Tibial artery (tissue), 4 donors: Measurements from ENCODE around the gene FAM193A.

Experiments used
- DNase-seq, 2 donors: peaks; one replicate each; pipeline ENCODE4 v3.0.0-alpha.2; 2019
- H3K27ac ChIP-seq, 2 donors: fragments of 200-600 bp; sonication (generic) in 1 of 2; 1 replicate in 1 of 2; 2 replicates in 1 of 2; pipeline ENCODE4 v1.5.1; 2018 to 2019; ENCODE audit warnings: mild to moderate bottlenecking in 1 of 2
- H3K27me3 ChIP-seq, 2 donors: fragments of 200-600 bp; sonication (generic) in 1 of 2; one replicate each; pipeline versions ENCODE4 v1.5.1 to v1.6.0; 2016 to 2019
- H3K36me3 ChIP-seq, 3 donors: fragments of 200-600 bp; sonication (generic) in 2 of 3; one replicate each; pipeline ENCODE4 v1.5.1; 2016 to 2019; ENCODE audit warnings: mild to moderate bottlenecking in 2 of 3
- H3K4me1 ChIP-seq, 4 donors: fragments of 200-600 bp; sonication (generic) in 2 of 4; 1 replicate in 3 of 4; 2 replicates in 1 of 4; pipeline ENCODE4 v1.5.1; 2016 to 2019
- H3K4me3 ChIP-seq, 2 donors: fragments of 200-600 bp; sonication (generic) in 1 of 2; 1 replicate in 1 of 2; 2 replicates in 1 of 2; pipeline ENCODE4 v1.5.1; 2018 to 2019; ENCODE audit warnings: mild to moderate bottlenecking in 2 of 2
- H3K9me3 ChIP-seq, 3 donors: fragments of 200-600 bp; sonication (generic) in 1 of 3; one replicate each; pipeline ENCODE4 v1.5.1; 2016 to 2019
- intact Hi-C: fragments of 100-400 bp; cut with DNase I; formaldehyde crosslinking; loops from one replicate; pipeline ENCODE4 v1.15.0; 2023; ENCODE audit warnings: low total_unique reads
- TF ChIP-seq, protein P1 (sequence below), 2 experiments: fragments of 200-600 bp in 1 of 2; fragments of 450-650 bp in 1 of 2; IDR thresholded peaks; one replicate each; pipeline ENCODE4 v1.5.1; 2017 to 2019; ENCODE audit warnings: antibody characterized with exemption in 2 of 2, mild to moderate bottlenecking in 1 of 2, moderate library complexity in 1 of 2

FAM193A gene

DNA sequence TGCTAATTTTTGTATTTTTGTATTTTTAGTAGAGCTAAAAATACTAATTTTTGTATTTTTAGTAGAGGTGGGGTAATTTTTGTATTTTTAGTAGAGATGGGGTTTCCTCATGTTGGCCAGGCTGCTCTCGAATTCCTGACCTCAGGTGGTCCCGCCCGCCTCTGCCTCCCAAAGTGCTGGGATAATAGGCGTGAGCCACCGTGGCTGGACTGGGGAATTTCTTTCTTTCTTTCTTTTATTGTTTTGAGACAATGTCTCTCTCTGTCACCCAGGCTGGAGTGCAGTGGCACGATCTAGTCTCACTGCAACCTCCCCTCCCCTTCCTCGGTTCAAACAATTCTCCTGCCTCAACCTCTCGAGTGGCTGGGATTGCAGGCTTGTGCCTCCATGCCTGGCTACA is 83.0 kb downstream of the FAM193A start:
- Histone ChIP-seq H3K4me3 (no peak overlapping the region), H3K27ac (no peak overlapping the region), H3K36me3 (no peaks in the 10 kb centered on the region), H3K4me1 (peaks cover 0 to 45% (median 9%) of the 10 kb centered on the region in 4 donors), H3K27me3 (no peaks in the 10 kb centered on the region), H3K9me3 (no peaks in the 10 kb centered on the region)
- intact Hi-C loops, result no loop called here
- DNase-seq, result no peak
- TF ChIP-seq, protein P1, sequence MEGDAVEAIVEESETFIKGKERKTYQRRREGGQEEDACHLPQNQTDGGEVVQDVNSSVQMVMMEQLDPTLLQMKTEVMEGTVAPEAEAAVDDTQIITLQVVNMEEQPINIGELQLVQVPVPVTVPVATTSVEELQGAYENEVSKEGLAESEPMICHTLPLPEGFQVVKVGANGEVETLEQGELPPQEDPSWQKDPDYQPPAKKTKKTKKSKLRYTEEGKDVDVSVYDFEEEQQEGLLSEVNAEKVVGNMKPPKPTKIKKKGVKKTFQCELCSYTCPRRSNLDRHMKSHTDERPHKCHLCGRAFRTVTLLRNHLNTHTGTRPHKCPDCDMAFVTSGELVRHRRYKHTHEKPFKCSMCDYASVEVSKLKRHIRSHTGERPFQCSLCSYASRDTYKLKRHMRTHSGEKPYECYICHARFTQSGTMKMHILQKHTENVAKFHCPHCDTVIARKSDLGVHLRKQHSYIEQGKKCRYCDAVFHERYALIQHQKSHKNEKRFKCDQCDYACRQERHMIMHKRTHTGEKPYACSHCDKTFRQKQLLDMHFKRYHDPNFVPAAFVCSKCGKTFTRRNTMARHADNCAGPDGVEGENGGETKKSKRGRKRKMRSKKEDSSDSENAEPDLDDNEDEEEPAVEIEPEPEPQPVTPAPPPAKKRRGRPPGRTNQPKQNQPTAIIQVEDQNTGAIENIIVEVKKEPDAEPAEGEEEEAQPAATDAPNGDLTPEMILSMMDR (IDR thresholded peaks at IDR 0.05), result no peak

DNA sequence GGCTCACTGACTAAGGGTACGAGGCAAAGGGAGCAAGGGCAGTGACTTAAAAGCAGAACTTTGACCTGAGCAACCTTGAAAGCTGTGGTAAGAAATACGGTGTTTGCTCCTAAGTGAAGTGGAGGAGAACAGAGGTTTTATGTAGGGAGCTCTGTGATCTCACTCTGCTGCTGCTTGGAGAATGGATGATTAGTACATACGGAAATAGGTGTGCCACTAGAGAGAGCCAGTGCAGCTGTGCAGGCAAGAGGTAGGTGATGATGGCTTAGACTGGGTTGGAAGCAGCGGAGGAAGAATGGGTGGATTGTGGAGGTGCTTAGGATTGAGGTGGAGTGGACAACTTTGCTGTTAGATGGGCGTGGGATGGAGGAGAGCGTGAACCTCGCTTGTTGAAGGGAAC is 85.0 kb downstream of the FAM193A start:
- Histone ChIP-seq H3K9me3 (no peaks in the 10 kb centered on the region), H3K4me3 (no peak overlapping the region), H3K36me3 (peaks cover 0 to 13% (median 10%) of the 10 kb centered on the region in 3 donors), H3K27me3 (no peaks in the 10 kb centered on the region), H3K4me1 (peaks cover 0 to 48% (median 9%) of the 10 kb centered on the region in 4 donors), H3K27ac (no peak overlapping the region)
- intact Hi-C loops, result loop anchor here (10.0 kb wide), 1 partner anchor 87 kb away; the partner anchor contains the start of gene FAM193A
- no peak for DNase-seq
- TF ChIP-seq, protein P1 (IDR thresholded peaks at IDR 0.05), result no peak

DNA sequence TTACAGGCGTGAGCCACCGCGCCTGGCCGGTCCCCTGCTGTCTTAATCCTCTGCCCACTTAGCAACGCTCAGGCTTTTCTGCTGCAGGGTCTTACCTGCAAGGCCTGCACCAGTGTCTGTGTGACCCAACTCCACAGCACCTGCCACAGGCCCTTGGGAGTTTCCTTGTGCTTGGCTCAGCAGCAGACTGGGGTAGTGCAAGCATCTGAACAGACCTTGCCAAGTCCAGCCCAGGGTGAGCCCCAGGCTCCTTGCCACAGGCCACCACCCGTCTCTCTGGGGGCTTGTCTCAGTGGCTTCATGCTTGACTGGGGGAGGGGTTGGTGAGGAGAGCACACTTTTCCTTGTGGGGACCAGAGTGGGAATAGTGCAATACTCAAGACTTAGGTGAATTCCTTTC is 87.0 kb downstream of the FAM193A start:
- Histone ChIP-seq H3K9me3 (no peaks in the 10 kb centered on the region), H3K4me1 (peaks cover 0 to 49% (median 10%) of the 10 kb centered on the region in 4 donors), H3K27ac (no peak overlapping the region), H3K36me3 (peaks cover 6 to 32% (median 19%) of the 10 kb centered on the region in 3 donors), H3K4me3 (no peak overlapping the region), H3K27me3 (no peaks in the 10 kb centered on the region)
- intact Hi-C loops, result loop anchor here (10.0 kb wide), 1 partner anchor 89 kb away; the partner anchor contains the start of gene FAM193A
- TF ChIP-seq, protein P1 (IDR thresholded peaks at IDR 0.05), result no peak
- peak in 1 of 2 donors; percentile 35 for DNase-seq

- no peak overlapping the region for H3K27ac ChIP-seq
- H3K9me3 ChIP-seq, result no peaks in the 10 kb centered on the region
- H3K27me3 ChIP-seq, result no peaks in the 10 kb centered on the region
- H3K4me3 ChIP-seq, result no peak overlapping the region
- peak in 1 of 2 donors; percentile 53 for DNase-seq
- peaks cover 0 to 47% (median 11%) of the 10 kb centered on the region in 4 donors for H3K4me1 ChIP-seq
- peaks cover 7 to 38% (median 19%) of the 10 kb centered on the region in 3 donors for H3K36me3 ChIP-seq
- TF ChIP-seq, protein P1 (IDR thresholded peaks at IDR 0.05), result no peak
- intact Hi-C loops, result loop anchor here (10.0 kb wide), 1 partner anchor 90 kb away; the partner anchor contains the start of gene FAM193A
Measured at GRCh38 chr4:2624782-2625530, 88.5 kb downstream of the FAM193A start.

DNA sequence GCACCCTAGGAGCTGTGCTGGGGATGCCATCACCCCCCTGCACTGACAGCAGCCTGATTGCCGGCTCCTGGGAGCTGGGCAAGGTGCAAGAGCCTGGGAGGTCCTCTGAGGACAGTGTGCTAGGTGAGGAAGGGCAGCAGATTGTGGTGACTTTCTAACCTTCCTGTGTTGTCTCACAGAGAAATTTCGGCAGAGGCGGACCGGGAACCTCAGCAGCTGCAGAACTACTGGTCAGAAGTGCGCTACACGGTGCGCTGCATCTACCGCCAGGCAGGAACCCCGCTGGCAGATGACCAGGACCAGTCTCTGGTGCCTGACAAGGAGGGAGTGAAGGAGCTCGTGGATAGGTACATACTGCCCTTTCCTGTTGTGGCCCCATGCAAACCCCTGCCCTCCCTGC is 89.8 kb downstream of the FAM193A start:
- intact Hi-C loops, result loop anchor here (10.0 kb wide), 1 partner anchor 91 kb away; the partner anchor contains the start of gene FAM193A
- peak in 1 of 2 donors; percentile 45 for DNase-seq
- peaks cover 0 to 47% (median 9%) of the 10 kb centered on the region in 4 donors for H3K4me1 ChIP-seq

More for the DNA sequence above, 89.8 kb downstream of the FAM193A start:
- H3K36me3 ChIP-seq, result peaks cover 20 to 47% (median 30%) of the 10 kb centered on the region in 3 donors
- TF ChIP-seq, protein P1 (IDR thresholded peaks at IDR 0.05), result no peak
- no peak overlapping the region for H3K27ac ChIP-seq
- no peak overlapping the region for H3K4me3 ChIP-seq
- no peaks in the 10 kb centered on the region for H3K9me3 ChIP-seq
- H3K27me3 ChIP-seq, result no peaks in the 10 kb centered on the region
